IPS DF 6.9 (cell line): ENCODE results near the gene BCL10.

Experiments used
- DNase-seq: peaks from one replicate; pipeline ENCODE4 v3.0.0-alpha.2; 2013; ENCODE audit warnings: low read depth, low spot score
- H3K27ac ChIP-seq: one replicate; pipeline ENCODE4 v1.5.1; 2013; ENCODE audit warnings: low read length, control low read depth
- H3K27me3 ChIP-seq: 2 replicates; pipeline ENCODE4 v1.6.1; 2013; ENCODE audit warnings: mild to moderate bottlenecking, low read length; ENCODE audit not compliant: control insufficient read depth, insufficient read depth
- H3K36me3 ChIP-seq: 2 replicates; pipeline ENCODE4 v1.6.1; 2013; ENCODE audit warnings: low read length; ENCODE audit not compliant: control insufficient read depth, insufficient read depth
- H3K4me1 ChIP-seq: 2 replicates; pipeline ENCODE4 v1.6.1; 2013; ENCODE audit warnings: low read length; ENCODE audit not compliant: control insufficient read depth, insufficient read depth
- H3K4me3 ChIP-seq: 2 replicates; pipeline ENCODE4 v1.5.1; 2013; ENCODE audit warnings: mild to moderate bottlenecking, low read length
- H3K9me3 ChIP-seq: 2 replicates; pipeline ENCODE4 v1.6.1; 2013; ENCODE audit warnings: low read length, inconsistent platforms; ENCODE audit not compliant: control insufficient read depth, insufficient read depth
- WGBS: extraction: QIAGEN DNeasy Blood & Tissue Kit; methylation state at CpG from one replicate; pipeline ENCODE4 v1.1.7; 2013; ENCODE audit warnings: mixed read lengths, missing lambda C conversion rate; ENCODE audit not compliant: insufficient read length, insufficient coverage; 5-methylcytosine and 5-hydroxymethylcytosine counted together

The BCL10 gene

DNA sequence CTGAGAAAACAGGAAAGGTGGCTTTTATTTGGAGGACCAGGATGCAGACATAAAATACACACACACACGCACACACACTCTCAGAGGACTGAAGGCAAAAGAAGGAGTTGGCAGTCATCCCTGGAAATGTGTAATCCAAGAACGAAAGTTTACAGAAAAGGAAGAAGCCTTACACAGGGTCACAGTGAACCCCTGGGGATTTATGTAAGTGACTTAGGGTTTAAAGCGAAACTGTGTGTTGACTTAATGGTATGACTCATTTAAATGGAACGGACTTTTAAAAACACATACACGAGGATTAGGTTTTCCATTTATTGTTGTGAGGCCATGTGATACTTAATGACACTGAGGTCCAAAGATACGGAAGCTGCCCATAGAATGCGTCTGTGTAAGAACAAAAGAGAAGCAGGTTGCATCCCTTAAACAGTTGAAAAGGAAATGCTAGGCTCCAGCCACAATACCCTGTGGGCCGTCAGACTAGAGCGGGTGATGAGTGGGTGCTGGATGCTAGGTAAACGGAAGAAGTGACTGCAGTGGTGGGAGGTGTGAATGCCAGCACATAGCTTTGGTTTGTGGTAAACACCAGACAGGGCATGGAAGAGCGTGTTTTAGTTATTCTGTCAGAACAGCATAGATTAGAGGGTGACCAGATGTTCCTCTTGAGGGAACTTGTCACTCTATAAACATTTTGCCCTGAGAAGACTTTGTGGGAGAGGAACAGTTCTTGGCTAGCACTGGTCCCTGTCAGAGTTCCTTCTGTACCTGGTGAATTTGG lies 21.6 kb upstream of the BCL10 start:
- Histone ChIP-seq H3K9me3 (no peaks in the 10 kb centered on the region), H3K27ac (no peak overlapping the region), H3K27me3 (no peaks in the 10 kb centered on the region), H3K36me3 (no peaks in the 10 kb centered on the region), H3K4me3 (no peak overlapping the region), H3K4me1 (no peaks in the 10 kb centered on the region)
- WGBS: no CpG with 5 or more reads among the region's 11 CpGs
- no peak for DNase-seq

DNA sequence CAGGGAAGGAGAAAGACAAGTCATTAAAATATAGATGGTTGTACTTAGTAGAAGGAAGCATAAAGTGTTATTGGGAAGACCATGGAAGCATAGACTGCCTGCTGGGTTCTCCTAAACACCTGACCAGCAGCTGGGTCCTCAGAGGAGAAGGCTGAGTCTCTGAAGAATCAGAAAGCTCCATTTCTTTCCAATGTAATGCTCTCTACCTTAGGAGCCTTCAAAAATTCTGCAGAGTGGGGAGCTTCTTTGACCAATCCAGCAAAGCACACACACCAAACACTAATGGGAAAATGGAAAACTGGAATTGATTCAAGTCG lies 21.1 kb upstream of the BCL10 start:
- Histone ChIP-seq H3K4me3 (no peak overlapping the region), H3K9me3 (no peaks in the 10 kb centered on the region), H3K4me1 (no peaks in the 10 kb centered on the region), H3K27ac (no peak overlapping the region), H3K36me3 (no peaks in the 10 kb centered on the region), H3K27me3 (no peaks in the 10 kb centered on the region)
- WGBS: no CpG with 5 or more reads among the region's 1 CpG
- DNase-seq: no peak

DNA sequence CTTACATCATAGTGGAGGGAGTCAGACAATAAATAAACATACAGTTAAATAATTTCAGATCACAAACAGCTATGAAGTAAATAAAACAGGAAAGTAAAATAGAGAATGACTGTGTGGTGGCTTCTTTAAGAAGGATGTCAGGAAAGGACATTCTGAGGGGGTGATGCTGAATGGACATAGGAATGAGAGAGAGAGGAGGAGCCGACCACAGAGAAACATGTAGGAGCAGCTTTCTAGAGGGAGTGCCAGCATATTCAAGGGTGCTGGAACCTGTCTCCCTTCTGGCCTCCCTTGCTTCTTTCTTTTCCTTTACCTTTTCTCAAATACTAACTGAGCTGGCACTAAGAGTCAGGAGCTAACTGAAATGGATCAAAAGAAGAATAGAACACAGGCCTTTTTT lies 20.5 kb upstream of the BCL10 start:
- WGBS: no CpG with 5 or more reads among the region's 1 CpG
- no peak overlapping the region for H3K27ac ChIP-seq

DNA sequence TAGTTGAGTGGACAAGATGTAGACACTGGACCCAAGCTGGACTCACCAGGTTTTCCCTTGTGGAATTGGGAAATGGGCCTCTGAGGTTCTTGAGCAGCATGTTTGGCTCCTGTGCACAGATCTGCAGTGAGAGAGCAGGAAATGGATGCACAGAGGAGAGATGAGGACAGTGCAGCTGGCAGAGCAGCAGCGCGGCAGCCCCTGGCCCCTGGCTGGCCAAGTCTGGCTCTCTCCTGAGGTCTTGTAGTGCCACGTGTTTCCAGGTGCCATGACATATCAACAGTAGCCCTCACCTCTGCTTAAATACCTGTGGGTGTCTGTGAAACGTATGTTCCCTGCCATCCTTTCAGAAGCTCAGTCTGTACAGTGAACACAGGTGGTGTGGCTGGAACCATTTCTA lies 19.2 kb upstream of the BCL10 start:
- WGBS: no CpG with 5 or more reads among the region's 4 CpGs
- DNase-seq: no peak
- H3K9me3 ChIP-seq: no peaks in the 10 kb centered on the region
- no peaks in the 10 kb centered on the region for H3K36me3 ChIP-seq
- no peaks in the 10 kb centered on the region for H3K27me3 ChIP-seq
- no peak overlapping the region for H3K4me3 ChIP-seq
- H3K4me1 ChIP-seq: no peaks in the 10 kb centered on the region
- H3K27ac ChIP-seq: no peak overlapping the region

More for the DNA sequence above, 20.5 kb upstream of the BCL10 start:
- H3K4me3 ChIP-seq: no peak overlapping the region
- H3K9me3 ChIP-seq: no peaks in the 10 kb centered on the region
- no peaks in the 10 kb centered on the region for H3K36me3 ChIP-seq
- no peak for DNase-seq
- H3K4me1 ChIP-seq: no peaks in the 10 kb centered on the region
- no peaks in the 10 kb centered on the region for H3K27me3 ChIP-seq

DNA sequence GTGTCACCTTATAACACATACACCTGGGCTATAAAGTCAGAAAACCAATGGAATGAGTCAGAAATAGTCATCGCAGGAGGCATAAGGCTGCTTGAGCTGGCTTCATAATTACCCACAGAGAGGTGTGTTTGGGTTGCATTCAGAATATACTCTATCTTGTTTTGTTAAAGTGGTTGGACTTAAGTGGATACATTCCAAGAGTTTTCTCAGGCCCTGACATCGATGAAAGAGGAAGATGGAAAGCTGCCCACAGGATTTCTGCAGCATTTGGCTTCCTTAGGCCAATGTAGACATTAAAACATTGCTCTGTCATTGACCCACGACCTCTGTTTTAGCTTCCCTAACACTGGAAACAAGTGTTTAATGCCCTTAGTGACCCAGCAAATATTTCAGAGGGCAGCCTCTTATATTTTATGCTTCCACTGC lies 18.6 kb upstream of the BCL10 start:
- Histone ChIP-seq H3K4me3 (no peak overlapping the region), H3K27me3 (no peaks in the 10 kb centered on the region), H3K27ac (no peak overlapping the region), H3K36me3 (no peaks in the 10 kb centered on the region), H3K4me1 (no peaks in the 10 kb centered on the region), H3K9me3 (no peaks in the 10 kb centered on the region)
- no peak for DNase-seq
- WGBS: no CpG with 5 or more reads among the region's 3 CpGs

DNA sequence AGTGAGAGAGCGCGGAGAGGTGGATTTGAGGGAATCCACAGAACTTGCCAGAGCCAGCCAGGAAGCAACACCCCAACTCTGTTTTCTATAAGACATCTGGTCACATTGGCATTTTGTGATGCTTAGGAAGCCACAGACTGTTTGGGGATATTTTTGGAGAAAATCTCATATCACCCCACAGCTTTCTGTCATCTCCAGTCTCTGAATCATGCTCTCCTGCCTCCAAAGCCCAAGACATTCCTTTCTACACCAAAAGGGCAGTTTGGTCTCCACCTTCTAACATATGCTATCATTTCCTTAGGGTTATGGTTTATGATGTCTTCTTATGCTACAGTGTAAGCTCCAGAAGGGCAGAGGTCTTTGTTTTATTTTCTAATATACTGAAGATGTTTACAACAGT lies 14.4 kb upstream of the BCL10 start:
- Histone ChIP-seq H3K27ac (no peak overlapping the region), H3K27me3 (no peaks in the 10 kb centered on the region), H3K4me1 (no peaks in the 10 kb centered on the region), H3K36me3 (no peaks in the 10 kb centered on the region), H3K9me3 (no peaks in the 10 kb centered on the region), H3K4me3 (no peak overlapping the region)
- DNase-seq: no peak
- WGBS: no CpG with 5 or more reads among the region's 2 CpGs

DNA sequence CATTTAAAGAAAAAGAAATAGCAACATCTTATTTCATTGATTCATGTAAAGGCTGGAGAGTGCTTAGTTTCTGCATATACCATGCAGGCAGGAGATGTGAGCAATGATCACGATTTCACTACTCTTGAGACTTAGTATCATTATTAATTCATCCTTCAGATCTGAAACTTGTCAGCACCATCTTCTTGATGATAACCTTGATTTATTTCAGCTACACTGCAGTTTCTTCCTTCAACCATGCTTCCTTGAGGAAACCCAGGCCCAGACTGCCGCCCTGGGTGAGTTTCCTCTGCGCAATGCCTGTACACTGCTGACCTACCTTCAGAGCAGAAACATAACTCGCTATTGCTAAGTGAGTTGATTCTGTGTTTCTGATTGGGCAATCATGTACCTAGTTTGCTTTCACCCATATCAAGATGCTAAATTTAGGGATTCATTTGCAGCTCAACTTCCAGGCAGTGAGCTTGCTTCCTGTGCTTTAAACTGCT lies 13.5 kb upstream of the BCL10 start:
- H3K4me3 ChIP-seq: no peak overlapping the region
- WGBS: no CpG with 5 or more reads among the region's 4 CpGs
- no peak for DNase-seq
- no peaks in the 10 kb centered on the region for H3K27me3 ChIP-seq
- no peaks in the 10 kb centered on the region for H3K36me3 ChIP-seq
- no peaks in the 10 kb centered on the region for H3K4me1 ChIP-seq
- H3K9me3 ChIP-seq: no peaks in the 10 kb centered on the region
- no peak overlapping the region for H3K27ac ChIP-seq

DNA sequence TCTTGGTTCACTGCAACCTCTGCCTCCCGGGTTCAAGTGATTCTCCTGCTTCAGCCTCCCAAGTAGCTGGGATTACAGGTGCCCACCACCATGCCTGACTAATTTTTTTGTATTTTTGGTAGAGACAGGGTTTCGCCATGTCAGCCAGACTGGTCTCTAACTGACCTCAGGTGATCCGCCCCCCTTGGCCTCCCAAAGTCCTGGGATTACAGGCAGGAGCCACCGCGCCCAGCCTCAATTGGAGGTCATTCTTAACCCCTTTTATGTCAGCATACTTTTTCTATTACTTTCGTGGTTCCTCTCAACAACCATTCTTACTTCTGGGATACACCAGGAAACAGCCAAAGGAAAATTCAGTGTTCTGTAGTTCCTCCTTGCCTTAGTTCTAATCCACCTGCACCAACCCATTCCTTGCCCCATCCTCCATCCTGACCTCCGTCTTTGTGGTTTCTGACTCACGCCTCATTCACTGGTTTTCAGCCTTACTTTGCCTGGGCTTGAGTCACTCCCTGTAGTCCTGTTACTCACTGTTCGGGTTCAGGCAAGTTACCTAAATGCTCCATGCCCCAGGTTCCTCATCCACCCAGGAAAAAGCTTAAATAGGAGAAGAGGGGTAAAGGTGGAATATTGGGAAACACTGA lies 12.9 kb upstream of the BCL10 start:
- Histone ChIP-seq H3K27ac (no peak overlapping the region), H3K4me3 (no peak overlapping the region), H3K9me3 (no peaks in the 10 kb centered on the region), H3K36me3 (no peaks in the 10 kb centered on the region), H3K27me3 (no peaks in the 10 kb centered on the region), H3K4me1 (no peaks in the 10 kb centered on the region)
- DNase-seq: no peak
- WGBS: no CpG with 5 or more reads among the region's 9 CpGs

DNA sequence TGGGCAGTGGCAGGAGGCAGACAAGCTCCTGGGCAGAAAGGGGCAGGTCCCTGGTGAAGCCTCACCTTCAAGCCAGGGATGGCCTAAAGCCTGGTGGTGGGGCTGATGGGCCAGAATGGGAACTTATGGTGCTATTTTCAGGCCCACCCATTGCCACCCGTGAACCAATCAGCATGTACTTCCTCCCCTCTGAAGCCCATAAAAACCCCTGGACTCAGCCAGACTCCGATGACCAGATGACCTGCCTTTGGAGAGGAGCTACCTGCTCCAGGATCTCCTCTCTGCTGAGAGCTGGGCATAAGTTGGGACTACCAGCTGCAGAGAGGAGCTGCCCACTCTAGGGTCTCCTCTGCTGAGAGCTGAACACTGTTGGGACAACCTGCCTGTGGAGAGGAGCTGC lies 7.8 kb upstream of the BCL10 start:
- Histone ChIP-seq H3K36me3 (no peaks in the 10 kb centered on the region), H3K4me1 (peaks cover 4% of the 10 kb centered on the region; the same call in 1 of the 2 replicates), H3K9me3 (no peaks in the 10 kb centered on the region), H3K27ac (no peak overlapping the region), H3K27me3 (no peaks in the 10 kb centered on the region), H3K4me3 (no peak overlapping the region)
- DNase-seq: no peak
- WGBS: no CpG with 5 or more reads among the region's 2 CpGs

DNA sequence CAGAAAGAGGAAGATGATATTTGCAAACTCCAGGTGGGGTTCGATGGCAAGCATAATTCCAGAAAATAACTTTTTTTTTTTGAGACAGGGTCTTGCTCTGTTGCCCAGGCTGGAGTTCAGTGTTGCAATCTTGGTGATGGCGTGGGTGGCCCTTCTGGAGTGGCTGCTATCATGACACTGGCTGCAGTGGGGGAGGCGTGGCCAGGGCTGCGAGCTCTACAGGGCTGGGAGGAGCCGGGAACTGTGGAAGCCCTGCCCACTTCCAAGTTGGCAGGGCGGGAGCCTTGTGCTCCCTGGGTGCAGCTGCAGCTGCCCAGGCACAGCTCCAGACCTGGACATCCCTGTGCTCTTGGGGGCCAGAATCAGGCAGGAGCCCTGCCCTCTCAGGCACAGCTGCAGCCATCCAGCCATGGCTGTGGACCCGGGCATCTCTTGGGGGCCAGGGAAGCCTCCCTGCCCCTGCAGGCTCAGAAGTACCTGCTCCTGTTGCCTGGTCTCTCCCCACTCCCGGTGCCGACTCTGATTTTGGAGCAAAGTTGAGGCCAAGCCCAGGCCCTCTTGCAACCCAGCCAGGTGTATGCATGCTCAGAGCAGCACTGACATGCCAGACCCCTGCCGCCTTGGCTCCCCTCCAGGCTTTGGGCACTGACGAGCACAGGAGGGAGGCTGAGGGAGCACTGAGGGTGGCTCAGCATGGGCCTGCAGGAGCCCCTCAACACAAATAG lies 7.2 kb upstream of the BCL10 start:
- no peak for DNase-seq

More for the DNA sequence above, 7.2 kb upstream of the BCL10 start:
- Histone ChIP-seq H3K4me3 (no peak overlapping the region), H3K9me3 (no peaks in the 10 kb centered on the region), H3K36me3 (no peaks in the 10 kb centered on the region), H3K27me3 (no peaks in the 10 kb centered on the region), H3K27ac (no peak overlapping the region), H3K4me1 (peaks cover 4% of the 10 kb centered on the region; the same call in 1 of the 2 replicates)
- WGBS: no CpG with 5 or more reads among the region's 11 CpGs
